ENCODE measurements around the gene RFLNA.

RFLNA gene

DNA sequence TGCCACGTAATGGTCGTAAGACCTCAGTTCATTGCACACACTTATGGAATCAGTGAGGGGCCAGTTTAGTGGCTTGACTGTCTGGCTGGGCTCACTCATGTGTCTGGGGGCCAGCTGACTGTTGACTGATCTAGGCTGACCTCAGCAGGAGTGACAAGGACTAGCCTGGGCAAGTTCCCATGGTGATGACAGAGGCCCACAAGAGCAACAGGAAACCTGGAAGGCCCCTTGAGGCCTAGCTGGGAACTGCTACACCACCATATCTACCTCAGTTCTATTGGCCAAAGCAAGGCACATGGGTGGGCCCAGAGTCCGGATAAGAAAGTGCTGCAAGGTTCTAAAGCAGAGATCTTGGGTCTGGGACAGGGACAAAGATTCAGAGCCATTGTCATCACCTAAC, 21.3 kb upstream of the RFLNA start:
- Histone ChIP-seq H4K12ac (ENCODE audit: low read depth, low read length) (no peak overlapping the region), H3K4ac (ENCODE audit: low read depth, low read length) (no peak overlapping the region), H3K9me3 (ENCODE audit: insufficient read depth, low read depth, low read length) (peaks cover 2% of the 10 kb centered on the region), H3K4me1 (ENCODE audit: control insufficient read depth in 1 of 2, insufficient read depth in 2 of 2, low read length in 2 of 2) (peaks cover 5 to 8% of the 10 kb centered on the region in 2 experiments), H3K79me1 (ENCODE audit: low read length) (peaks cover 7% of the 10 kb centered on the region), H2AFZ (ENCODE audit: insufficient read depth, low read length, poor library complexity) (peak overlapping the region; percentile 32), H3K4me2 (ENCODE audit: low read length) (no peak overlapping the region), H3K27ac (ENCODE audit: low read depth, low read length) (no peak overlapping the region), H4K91ac (ENCODE audit: low read depth, low read length) (peak overlapping the region; percentile 66), H2AK5ac (ENCODE audit: low read length) (no peak overlapping the region), H2BK12ac (ENCODE audit: low read length) (peak overlapping the region; percentile 58), H3K9ac (ENCODE audit: low read length) (no peak overlapping the region), H2BK120ac (ENCODE audit: insufficient read depth, low read length, poor library complexity) (peak overlapping the region; percentile 89), H3K18ac (ENCODE audit: low read length) (no peak overlapping the region), H4K8ac (ENCODE audit: low read depth, low read length) (peak overlapping the region; percentile 47), H2BK5ac (ENCODE audit: low read depth, low read length, poor library complexity) (peak overlapping the region; percentile 63), H3K23ac (ENCODE audit: low read length) (no peak overlapping the region), H3K36me3 (ENCODE audit: control insufficient read depth in 1 of 2, insufficient read depth in 2 of 2, low read length in 2 of 2) (no peaks in the 10 kb centered on the region), H3K27me3 (ENCODE audit: insufficient read depth, low read length) (no peaks in the 10 kb centered on the region), H3K79me2 (ENCODE audit: control insufficient read depth, insufficient read depth, low read length, poor library complexity) (no peaks in the 10 kb centered on the region), H3K4me3 (ENCODE audit: low read depth, low read length) (no peak overlapping the region), H3K14ac (ENCODE audit: low read length) (peak overlapping the region; percentile 46)
- peak; percentile 17 to 29 for DNase-seq
- no CpG with 5 or more reads among the region's 3 CpGs for WGBS (ENCODE audit: extremely low coverage, insufficient coverage, insufficient read length)

GRCh38 chr12:124276337-124276736, 18.6 kb upstream of the RFLNA start:
- Histone ChIP-seq H3K4me3 (ENCODE audit: low read depth, low read length) (no peak overlapping the region), H3K4ac (ENCODE audit: low read depth, low read length) (no peak overlapping the region), H3K23ac (ENCODE audit: low read length) (no peak overlapping the region), H3K4me1 (ENCODE audit: control insufficient read depth in 1 of 2, insufficient read depth in 2 of 2, low read length in 2 of 2) (peaks cover 5 to 6% of the 10 kb centered on the region in 2 experiments), H3K14ac (ENCODE audit: low read length) (no peak overlapping the region), H3K79me1 (ENCODE audit: low read length) (peaks cover 7% of the 10 kb centered on the region), H2BK5ac (ENCODE audit: low read depth, low read length, poor library complexity) (no peak overlapping the region), H3K4me2 (ENCODE audit: low read length) (no peak overlapping the region), H3K9ac (ENCODE audit: low read length) (no peak overlapping the region), H3K27ac (ENCODE audit: low read depth, low read length) (no peak overlapping the region), H2BK120ac (ENCODE audit: insufficient read depth, low read length, poor library complexity) (no peak overlapping the region), H3K18ac (ENCODE audit: low read length) (no peak overlapping the region), H2AFZ (ENCODE audit: insufficient read depth, low read length, poor library complexity) (no peak overlapping the region), H3K9me3 (ENCODE audit: insufficient read depth, low read depth, low read length) (peaks cover 5% of the 10 kb centered on the region), H2BK12ac (ENCODE audit: low read length) (no peak overlapping the region), H3K36me3 (ENCODE audit: control insufficient read depth in 1 of 2, insufficient read depth in 2 of 2, low read length in 2 of 2) (no peaks in the 10 kb centered on the region), H4K91ac (ENCODE audit: low read depth, low read length) (no peak overlapping the region), H4K12ac (ENCODE audit: low read depth, low read length) (no peak overlapping the region), H3K79me2 (ENCODE audit: control insufficient read depth, insufficient read depth, low read length, poor library complexity) (no peaks in the 10 kb centered on the region), H2AK5ac (ENCODE audit: low read length) (no peak overlapping the region), H4K8ac (ENCODE audit: low read depth, low read length) (no peak overlapping the region), H3K27me3 (ENCODE audit: insufficient read depth, low read length) (no peaks in the 10 kb centered on the region)
- DNase-seq: no peak
- WGBS (ENCODE audit: extremely low coverage, insufficient coverage, insufficient read length): no CpG with 5 or more reads among the region's 2 CpGs

DNA sequence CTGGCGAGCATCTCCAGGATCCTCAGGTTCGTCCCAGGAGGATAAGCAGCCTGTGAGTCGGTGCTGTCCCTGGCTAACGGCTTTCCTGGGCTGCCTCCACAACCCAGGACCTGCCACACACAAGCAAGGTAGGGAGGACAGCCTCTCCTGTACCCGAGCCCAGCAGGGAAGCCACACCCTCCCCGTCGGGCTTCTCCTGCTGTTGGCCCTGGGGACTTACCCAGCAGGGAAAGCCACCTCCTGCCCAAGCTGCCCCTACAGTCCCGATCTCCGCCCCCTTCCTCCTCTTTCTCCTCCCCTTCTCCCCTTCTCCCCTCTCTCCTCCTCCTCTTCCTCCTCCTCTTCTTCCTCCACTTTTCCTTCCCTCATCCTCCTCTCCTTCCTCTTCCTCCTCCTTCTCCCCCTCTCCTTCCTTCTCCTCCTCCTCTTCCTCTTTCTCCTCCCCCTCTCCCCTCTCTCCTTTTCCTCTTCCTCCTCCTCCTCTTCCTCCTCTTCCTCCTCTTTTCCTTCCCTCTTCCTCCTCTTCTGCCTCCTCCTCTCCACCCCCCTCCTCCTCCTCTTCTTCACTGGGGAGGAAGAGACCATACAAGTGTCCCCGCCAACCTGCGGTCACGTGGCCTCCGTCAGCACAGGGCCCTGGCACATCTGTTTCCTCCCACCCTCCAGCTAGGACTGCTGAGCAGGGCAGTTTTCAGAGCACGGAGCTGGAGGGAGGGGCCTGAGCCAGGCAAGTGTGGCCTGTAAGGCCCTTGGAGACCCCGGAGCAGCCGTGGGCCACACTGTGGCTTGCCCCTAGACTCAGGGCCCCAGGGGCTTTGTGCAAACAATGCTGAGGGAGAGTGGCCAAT, 17.3 kb upstream of the RFLNA start:
- Histone ChIP-seq H2BK120ac (ENCODE audit: insufficient read depth, low read length, poor library complexity) (no peak overlapping the region), H3K4me3 (ENCODE audit: low read depth, low read length) (no peak overlapping the region), H4K91ac (ENCODE audit: low read depth, low read length) (no peak overlapping the region), H3K23ac (ENCODE audit: low read length) (no peak overlapping the region), H4K12ac (ENCODE audit: low read depth, low read length) (no peak overlapping the region), H3K9me3 (ENCODE audit: insufficient read depth, low read depth, low read length) (peaks cover 5% of the 10 kb centered on the region), H3K18ac (ENCODE audit: low read length) (no peak overlapping the region), H2AK5ac (ENCODE audit: low read length) (no peak overlapping the region), H3K27me3 (ENCODE audit: insufficient read depth, low read length) (no peaks in the 10 kb centered on the region), H3K14ac (ENCODE audit: low read length) (no peak overlapping the region), H2AFZ (ENCODE audit: insufficient read depth, low read length, poor library complexity) (no peak overlapping the region), H3K79me1 (ENCODE audit: low read length) (peaks cover 7% of the 10 kb centered on the region), H3K4ac (ENCODE audit: low read depth, low read length) (no peak overlapping the region), H2BK5ac (ENCODE audit: low read depth, low read length, poor library complexity) (no peak overlapping the region), H3K36me3 (ENCODE audit: control insufficient read depth in 1 of 2, insufficient read depth in 2 of 2, low read length in 2 of 2) (no peaks in the 10 kb centered on the region), H2BK12ac (ENCODE audit: low read length) (no peak overlapping the region), H3K4me2 (ENCODE audit: low read length) (no peak overlapping the region), H3K79me2 (ENCODE audit: control insufficient read depth, insufficient read depth, low read length, poor library complexity) (no peaks in the 10 kb centered on the region), H3K27ac (ENCODE audit: low read depth, low read length) (no peak overlapping the region), H3K4me1 (ENCODE audit: control insufficient read depth in 1 of 2, insufficient read depth in 2 of 2, low read length in 2 of 2) (peaks cover 5 to 6% of the 10 kb centered on the region in 2 experiments), H4K8ac (ENCODE audit: low read depth, low read length) (no peak overlapping the region), H3K9ac (ENCODE audit: low read length) (no peak overlapping the region)
- WGBS (ENCODE audit: extremely low coverage, insufficient coverage, insufficient read length): no CpG with 5 or more reads among the region's 16 CpGs
- DNase-seq: no peak

DNA sequence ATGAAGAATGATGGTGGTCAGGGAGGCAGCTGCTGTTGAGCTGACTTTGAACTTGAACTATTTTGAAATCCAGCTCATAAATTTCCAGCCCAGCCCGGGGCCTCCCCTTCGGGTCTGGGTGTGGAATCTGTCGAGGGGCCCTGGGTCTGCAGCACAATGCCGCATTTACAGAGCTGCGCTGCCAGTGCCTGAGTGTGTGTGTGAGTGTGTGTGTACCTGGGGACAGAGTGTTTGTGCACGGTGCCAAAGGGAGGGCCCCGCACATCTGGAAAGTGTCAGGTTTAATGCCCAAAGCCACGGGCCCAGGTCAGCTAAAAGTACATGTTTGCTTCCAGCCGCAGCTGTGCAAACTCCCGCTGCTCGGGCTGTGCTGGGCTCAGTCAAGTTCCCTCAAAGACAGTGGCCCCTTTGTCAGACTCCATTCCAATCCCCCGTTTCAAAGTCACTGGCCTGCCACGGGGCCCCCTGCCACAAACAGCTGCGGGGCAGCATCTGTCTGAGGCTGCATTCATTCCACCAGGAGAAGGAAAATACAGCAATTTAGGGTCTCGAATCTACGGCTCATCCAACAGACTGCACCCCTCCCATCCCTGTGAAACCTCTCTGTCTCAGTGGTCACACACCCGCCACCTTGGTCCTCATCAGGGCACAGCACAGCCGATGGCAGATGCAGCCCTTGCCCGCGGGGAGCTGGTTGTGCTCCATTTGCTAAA, 16.3 kb upstream of the RFLNA start:
- Histone ChIP-seq H2BK120ac (ENCODE audit: insufficient read depth, low read length, poor library complexity) (no peak overlapping the region), H3K79me1 (ENCODE audit: low read length) (peaks cover 5% of the 10 kb centered on the region), H3K4me3 (ENCODE audit: low read depth, low read length) (no peak overlapping the region), H4K8ac (ENCODE audit: low read depth, low read length) (no peak overlapping the region), H3K79me2 (ENCODE audit: control insufficient read depth, insufficient read depth, low read length, poor library complexity) (no peaks in the 10 kb centered on the region), H3K9ac (ENCODE audit: low read length) (no peak overlapping the region), H3K4me2 (ENCODE audit: low read length) (no peak overlapping the region), H4K91ac (ENCODE audit: low read depth, low read length) (no peak overlapping the region), H2BK5ac (ENCODE audit: low read depth, low read length, poor library complexity) (no peak overlapping the region), H3K27me3 (ENCODE audit: insufficient read depth, low read length) (no peaks in the 10 kb centered on the region), H3K4ac (ENCODE audit: low read depth, low read length) (no peak overlapping the region), H2BK12ac (ENCODE audit: low read length) (no peak overlapping the region), H3K18ac (ENCODE audit: low read length) (no peak overlapping the region), H2AFZ (ENCODE audit: insufficient read depth, low read length, poor library complexity) (no peak overlapping the region), H3K27ac (ENCODE audit: low read depth, low read length) (no peak overlapping the region), H2AK5ac (ENCODE audit: low read length) (no peak overlapping the region), H3K36me3 (ENCODE audit: control insufficient read depth in 1 of 2, insufficient read depth in 2 of 2, low read length in 2 of 2) (no peaks in the 10 kb centered on the region), H4K12ac (ENCODE audit: low read depth, low read length) (no peak overlapping the region), H3K4me1 (ENCODE audit: control insufficient read depth in 1 of 2, insufficient read depth in 2 of 2, low read length in 2 of 2) (peaks cover 3 to 4% of the 10 kb centered on the region in 2 experiments), H3K14ac (ENCODE audit: low read length) (no peak overlapping the region), H3K9me3 (ENCODE audit: insufficient read depth, low read depth, low read length) (peaks cover 5% of the 10 kb centered on the region), H3K23ac (ENCODE audit: low read length) (no peak overlapping the region)
- no CpG with 5 or more reads among the region's 20 CpGs for WGBS (ENCODE audit: extremely low coverage, insufficient coverage, insufficient read length)
- DNase-seq: no peak

All from trophoblast cell (in vitro differentiated cells and primary cell).